HG03175 (cell line): ENCODE data around the gene SCN2B.

Experiments
- ATAC-seq: cut with Tn5 transposase; IDR thresholded peaks from one replicate; pipeline ENCODE4 v1.9.1; 2021; ENCODE audit warnings: mild to moderate bottlenecking, moderate library complexity; ENCODE audit not compliant: unreplicated experiment

Gene SCN2B

GRCh38 chr11:118175031-118175992 is 1.1 kb downstream of the SCN2B start:
- no peak for ATAC-seq

GRCh38 chr11:118174006-118174567 is 2.4 kb downstream of the SCN2B start:
- ATAC-seq, result no peak

- ATAC-seq, result no peak
Measured at GRCh38 chr11:118172356-118172755, 4.1 kb downstream of the SCN2B start.

GRCh38 chr11:118171269-118172062 is 5.0 kb downstream of the SCN2B start:
- ATAC-seq, result peak; percentile 57

GRCh38 chr11:118170882-118171268 is 5.6 kb downstream of the SCN2B start:
- no peak for ATAC-seq

GRCh38 chr11:118170231-118170630 is 6.2 kb downstream of the SCN2B start:
- ATAC-seq, result no peak

GRCh38 chr11:118169300-118170140 is 6.9 kb downstream of the SCN2B start:
- ATAC-seq, result no peak

- ATAC-seq, result no peak
Measured at GRCh38 chr11:118168751-118169150, 7.7 kb downstream of the SCN2B start.

GRCh38 chr11:118168316-118168715 is 8.1 kb downstream of the SCN2B start:
- no peak for ATAC-seq

- ATAC-seq, result no peak
Measured at GRCh38 chr11:118167906-118168305, 8.5 kb downstream of the SCN2B start.

- ATAC-seq, result no peak
Measured at GRCh38 chr11:118167253-118167652, 9.2 kb downstream of the SCN2B start.

- ATAC-seq, result no peak
Measured at GRCh38 chr11:118166641-118167040, 9.8 kb downstream of the SCN2B start.

GRCh38 chr11:118164885-118165284 is 11.6 kb downstream of the SCN2B start:
- no peak for ATAC-seq

- no peak for ATAC-seq
Measured at GRCh38 chr11:118163494-118163893, 12.9 kb downstream of the SCN2B start.

GRCh38 chr11:118162846-118163245 is 13.6 kb downstream of the SCN2B start:
- no peak for ATAC-seq

- no peak for ATAC-seq
Measured at GRCh38 chr11:118161786-118162185, 14.7 kb downstream of the SCN2B start.

- no peak for ATAC-seq
Measured at GRCh38 chr11:118157186-118157895, 19.1 kb downstream of the SCN2B start.

GRCh38 chr11:118156531-118157185 is 19.8 kb downstream of the SCN2B start:
- no peak for ATAC-seq

- no peak for ATAC-seq
Measured at GRCh38 chr11:118155776-118156530, 20.5 kb downstream of the SCN2B start.
